GM23338 (cell line): ENCODE results near the gene JHY. TPM values are rescaled to one million over a fixed set of nuclear protein-coding genes. Genes with fewer than 3 reads are reported as not detected.

Experiments
- ATAC-seq: fragments of 200-7000 bp; cut with Tn5 transposase; 3 replicates; pipeline ENCODE4 v1.9.1; 2020
- DNase-seq: peaks from one replicate; pipeline ENCODE4 v3.0.0-alpha.2; 2015; ENCODE audit warnings: low spot score
- H2AFZ ChIP-seq: fragments of 200-600 bp; sonication (generic); 2 replicates; pipeline ENCODE4 v1.8.0; 2016; ENCODE audit warnings: antibody characterized with exemption, mild to moderate bottlenecking, moderate library complexity
- H3F3A ChIP-seq: fragments of 200-600 bp; sonication (generic); replicated peaks from 2 replicates; pipeline ENCODE4 v1.8.0; 2017; ENCODE audit warnings: antibody characterized with exemption, mixed run types, low read depth
- H3K27ac ChIP-seq: fragments of 200-600 bp; sonication (generic); 2 replicates; pipeline ENCODE4 v1.6.1; 2016; ENCODE audit warnings: low read depth
- H3K27me3 ChIP-seq: fragments of 200-600 bp; sonication (generic); 2 replicates; pipeline ENCODE4 v1.8.0; 2016; ENCODE audit warnings: mild to moderate bottlenecking, mixed run types, moderate library complexity; ENCODE audit not compliant: insufficient read depth
- H3K36me3 ChIP-seq: fragments of 200-600 bp; sonication (generic); 2 replicates; pipeline ENCODE4 v1.8.0; 2016; ENCODE audit warnings: mild to moderate bottlenecking; ENCODE audit not compliant: insufficient read depth
- H3K4me1 ChIP-seq: fragments of 200-600 bp; sonication (generic); 2 replicates; pipeline ENCODE4 v1.8.0; 2016; ENCODE audit warnings: mild to moderate bottlenecking, moderate library complexity; ENCODE audit not compliant: insufficient read depth
- H3K4me2 ChIP-seq: fragments of 200-600 bp; sonication (generic); 2 replicates; pipeline ENCODE4 v1.7.1; 2017; ENCODE audit warnings: mixed run types
- H3K4me3 ChIP-seq: fragments of 200-600 bp; sonication (generic); 2 replicates; pipeline ENCODE4 v1.6.1; 2016; ENCODE audit warnings: mixed run types
- H3K79me2 ChIP-seq: fragments of 200-600 bp; sonication (generic); replicated peaks from 2 replicates; pipeline ENCODE4 v1.8.0; 2017; ENCODE audit warnings: mild to moderate bottlenecking; ENCODE audit not compliant: insufficient read depth
- H3K9me2 ChIP-seq: fragments of 200-600 bp; sonication (generic); 2 replicates; pipeline ENCODE4 v1.8.0; 2017; ENCODE audit not compliant: insufficient read depth
- H4K20me1 ChIP-seq: fragments of 200-600 bp; sonication (generic); replicated peaks from 2 replicates; pipeline ENCODE4 v1.8.0; 2017; ENCODE audit warnings: mild to moderate bottlenecking; ENCODE audit not compliant: insufficient read depth
- H3K27ac Mint-ChIP-seq: 2 replicates; pipeline ENCODE4 v1.8.0; 2020; ENCODE audit warnings: inconsistent platforms, mild to moderate bottlenecking, moderate library complexity, mixed read lengths
- H3K27me3 Mint-ChIP-seq: 3 replicates; pipeline ENCODE4 v1.8.0; 2022; ENCODE audit warnings: low read depth, mild to moderate bottlenecking, moderate library complexity, mixed read lengths, inconsistent platforms; ENCODE audit not compliant: insufficient read depth, poor library complexity
- H3K36me3 Mint-ChIP-seq: 3 replicates; pipeline ENCODE4 v1.8.0; 2021; ENCODE audit warnings: low read depth, mild to moderate bottlenecking, inconsistent platforms, moderate library complexity, mixed read lengths
- H3K4me1 Mint-ChIP-seq: 3 replicates; pipeline ENCODE4 v1.8.0; 2020; ENCODE audit warnings: mild to moderate bottlenecking, inconsistent platforms, mixed read lengths
- H3K4me3 Mint-ChIP-seq: 3 replicates; pipeline ENCODE4 v1.8.0; 2021; ENCODE audit warnings: moderate library complexity, mild to moderate bottlenecking, inconsistent platforms, mixed read lengths
- H3K9me3 Mint-ChIP-seq: 3 replicates; pipeline ENCODE4 v1.8.0; 2020; ENCODE audit warnings: moderate library complexity, mild to moderate bottlenecking, inconsistent platforms, mixed read lengths
- EZH2 ChIP-seq: fragments of 200-600 bp; sonication (generic); IDR thresholded peaks from one replicate; pipeline ENCODE4 v1.8.0; 2017; ENCODE audit warnings: antibody characterized with exemption, mild to moderate bottlenecking, low read depth; ENCODE audit not compliant: unreplicated experiment
- JUNB ChIP-seq: IDR thresholded peaks from one replicate; pipeline ENCODE4 v1.6.1; 2016; ENCODE audit warnings: antibody characterized with exemption; ENCODE audit not compliant: unreplicated experiment
- ZNF114 ChIP-seq: fragments of 250-450 bp; sonication (Bioruptor Pico); IDR thresholded peaks from 2 replicates; pipeline ENCODE4 v1.5.0; 2020; ENCODE audit warnings: mild to moderate bottlenecking, moderate library complexity
- ZNF331 ChIP-seq: fragments of 250-450 bp; sonication (Bioruptor Pico); IDR thresholded peaks from 2 replicates; pipeline ENCODE4 v1.5.0; 2020; ENCODE audit warnings: low read depth, mild to moderate bottlenecking, moderate library complexity
- ZNF462 ChIP-seq: fragments of 250-450 bp; sonication (Bioruptor Pico); IDR thresholded peaks from 2 replicates; pipeline ENCODE4 v1.5.0; 2020; ENCODE audit warnings: mild to moderate bottlenecking, moderate library complexity
- polyA plus RNA-seq: library from polyadenylated mRNA; unstranded; fragments of >200 nt; fragmentation: Nextera tagmentation; extraction: Ambion mirVana; gene quantifications from 2 replicates; pipeline ENCODE4 v1.2.1, GENCODE V29; 2016
- total RNA-seq: library from RNA; depleted of rRNA; stranded (reverse); fragments of >200 nt; shearing (Covaris generic); gene quantifications from 2 replicates; pipeline ENCODE4 v1.2.3, GENCODE V29; 2014
- TF ChIP-seq, protein P1 (sequence below), 2 experiments: fragments of 200-600 bp in 1 of 2; sonication (generic) in 1 of 2; conservative IDR thresholded peaks; 2 replicates each; pipeline versions ENCODE4 v1.5.1 to v1.6.1; 2016 to 2017; ENCODE audit warnings: antibody characterized with exemption in 2 of 2, low read depth in 2 of 2, mild to moderate bottlenecking in 2 of 2, moderate library complexity in 1 of 2

The JHY gene
- total and polyA plus RNA-seq, 2 experiments from 2014 or later = 0.94 to 0.97 TPM

DNA sequence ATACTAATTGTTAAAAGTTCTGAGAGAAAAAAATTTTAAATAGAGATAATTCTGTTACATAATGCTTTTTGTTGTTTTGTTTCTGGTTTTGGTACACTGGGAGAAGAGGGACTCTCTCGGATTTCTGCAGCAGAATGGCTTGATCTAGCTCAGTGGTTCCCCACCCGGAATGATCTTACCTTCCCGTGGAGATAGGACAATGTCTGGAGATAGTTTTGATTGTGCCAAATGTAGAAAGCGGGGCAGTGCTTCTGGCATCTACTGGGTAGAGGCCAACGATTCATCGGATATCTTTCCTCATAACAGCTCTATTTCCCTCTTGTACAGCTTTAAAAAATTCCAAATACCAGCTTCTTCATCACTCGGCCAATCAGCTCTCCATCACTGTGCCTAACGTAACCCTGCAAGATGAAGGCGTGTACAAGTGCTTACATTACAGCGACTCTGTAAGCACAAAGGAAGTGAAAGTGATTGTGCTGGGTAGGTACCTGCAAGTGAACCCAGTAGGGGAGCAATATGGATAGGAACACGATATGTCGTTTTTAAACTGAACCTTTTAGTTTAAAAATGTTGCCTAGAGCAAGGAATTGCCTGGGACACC is 31.1 kb upstream of the JHY start (continued):
- TF ChIP-seq ZNF462 (CRISPR knock-in tag) (no peak), JUNB (no peak)

GRCh38 chr11:122852074-122852795 is 30.3 kb upstream of the JHY start:
- no peaks in the 10 kb centered on the region for H3K36me3 ChIP-seq
- no peaks in the 10 kb centered on the region for H4K20me1 ChIP-seq
- H2AFZ ChIP-seq = 0 out of 2 replicates have a peak overlapping the region, but pooled peaks have one; percentile 19
- Mint-ChIP-seq H3K36me3 (no peaks in the 10 kb centered on the region), H3K27me3 (peaks cover 3% of the 10 kb centered on the region), H3K9me3 (no peaks in the 10 kb centered on the region), H3K27ac (no peak overlapping the region), H3K4me1 (peaks cover 25% of the 10 kb centered on the region), H3K4me3 (no peak overlapping the region)
- H3K4me3 ChIP-seq = no peak overlapping the region
- no peak overlapping the region for H3K27ac ChIP-seq
- ATAC-seq (no peak), DNase-seq (no peak)
- H3K9me2 ChIP-seq = no peaks in the 10 kb centered on the region
- no peaks in the 10 kb centered on the region for H3F3A ChIP-seq
- no peak overlapping the region for H3K4me2 ChIP-seq
- H3K79me2 ChIP-seq = no peaks in the 10 kb centered on the region
- peaks cover 18% of the 10 kb centered on the region; the same call in 1 of the 2 replicates for H3K4me1 ChIP-seq
- no peaks in the 10 kb centered on the region for H3K27me3 ChIP-seq
- TF ChIP-seq ZNF462 (CRISPR knock-in tag) (no peak), ZNF114 (no peak), ZNF331 (CRISPR knock-in tag) (no peak), EZH2 (no peak)
- TF ChIP-seq, protein P1, sequence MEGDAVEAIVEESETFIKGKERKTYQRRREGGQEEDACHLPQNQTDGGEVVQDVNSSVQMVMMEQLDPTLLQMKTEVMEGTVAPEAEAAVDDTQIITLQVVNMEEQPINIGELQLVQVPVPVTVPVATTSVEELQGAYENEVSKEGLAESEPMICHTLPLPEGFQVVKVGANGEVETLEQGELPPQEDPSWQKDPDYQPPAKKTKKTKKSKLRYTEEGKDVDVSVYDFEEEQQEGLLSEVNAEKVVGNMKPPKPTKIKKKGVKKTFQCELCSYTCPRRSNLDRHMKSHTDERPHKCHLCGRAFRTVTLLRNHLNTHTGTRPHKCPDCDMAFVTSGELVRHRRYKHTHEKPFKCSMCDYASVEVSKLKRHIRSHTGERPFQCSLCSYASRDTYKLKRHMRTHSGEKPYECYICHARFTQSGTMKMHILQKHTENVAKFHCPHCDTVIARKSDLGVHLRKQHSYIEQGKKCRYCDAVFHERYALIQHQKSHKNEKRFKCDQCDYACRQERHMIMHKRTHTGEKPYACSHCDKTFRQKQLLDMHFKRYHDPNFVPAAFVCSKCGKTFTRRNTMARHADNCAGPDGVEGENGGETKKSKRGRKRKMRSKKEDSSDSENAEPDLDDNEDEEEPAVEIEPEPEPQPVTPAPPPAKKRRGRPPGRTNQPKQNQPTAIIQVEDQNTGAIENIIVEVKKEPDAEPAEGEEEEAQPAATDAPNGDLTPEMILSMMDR (conservative IDR thresholded peaks at IDR 0.05; ENCODE audit: low read depth in 2 of 2) = no peak
